HG03520 (cell line): ENCODE measurements around the gene SLC5A5.
"Not testable (repeated sequence)": the region's sequence is repeated elsewhere in the genome, so short reads cannot be mapped to it uniquely, and the experiment has no call there.

Experiments
- ATAC-seq: cut with Tn5 transposase; IDR thresholded peaks from one replicate; pipeline ENCODE4 v1.9.1; 2021; ENCODE audit warnings: mild to moderate bottlenecking, moderate library complexity; ENCODE audit not compliant: unreplicated experiment

Gene SLC5A5

DNA sequence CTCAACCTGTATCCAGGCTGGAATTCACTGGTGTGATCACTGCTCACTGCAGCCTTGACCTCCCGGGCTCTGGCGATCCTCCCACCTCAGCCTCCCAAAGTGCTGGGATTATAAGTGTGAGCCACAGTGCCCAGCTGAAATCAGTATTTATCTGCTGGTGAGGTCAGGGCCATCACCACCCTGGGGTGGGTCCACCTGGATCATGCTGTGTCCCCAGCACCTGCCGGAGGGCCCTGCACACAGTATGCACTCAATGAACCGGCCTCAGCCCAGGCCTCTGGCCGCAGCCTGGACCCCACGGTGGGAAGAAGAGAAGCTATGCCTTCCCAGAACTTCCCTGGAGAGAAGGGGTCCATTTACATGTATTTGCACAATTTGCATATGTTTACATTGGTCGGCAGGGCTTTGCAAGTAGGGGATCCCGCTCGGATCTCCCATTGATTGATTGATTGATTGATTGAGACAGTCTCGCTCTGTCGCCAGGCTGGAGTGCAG, 2.6 kb upstream of the SLC5A5 start:
- ATAC-seq = no peak

GRCh38 chr19:17871032-17871877, 490 bp upstream of the SLC5A5 start:
- ATAC-seq = no peak

DNA sequence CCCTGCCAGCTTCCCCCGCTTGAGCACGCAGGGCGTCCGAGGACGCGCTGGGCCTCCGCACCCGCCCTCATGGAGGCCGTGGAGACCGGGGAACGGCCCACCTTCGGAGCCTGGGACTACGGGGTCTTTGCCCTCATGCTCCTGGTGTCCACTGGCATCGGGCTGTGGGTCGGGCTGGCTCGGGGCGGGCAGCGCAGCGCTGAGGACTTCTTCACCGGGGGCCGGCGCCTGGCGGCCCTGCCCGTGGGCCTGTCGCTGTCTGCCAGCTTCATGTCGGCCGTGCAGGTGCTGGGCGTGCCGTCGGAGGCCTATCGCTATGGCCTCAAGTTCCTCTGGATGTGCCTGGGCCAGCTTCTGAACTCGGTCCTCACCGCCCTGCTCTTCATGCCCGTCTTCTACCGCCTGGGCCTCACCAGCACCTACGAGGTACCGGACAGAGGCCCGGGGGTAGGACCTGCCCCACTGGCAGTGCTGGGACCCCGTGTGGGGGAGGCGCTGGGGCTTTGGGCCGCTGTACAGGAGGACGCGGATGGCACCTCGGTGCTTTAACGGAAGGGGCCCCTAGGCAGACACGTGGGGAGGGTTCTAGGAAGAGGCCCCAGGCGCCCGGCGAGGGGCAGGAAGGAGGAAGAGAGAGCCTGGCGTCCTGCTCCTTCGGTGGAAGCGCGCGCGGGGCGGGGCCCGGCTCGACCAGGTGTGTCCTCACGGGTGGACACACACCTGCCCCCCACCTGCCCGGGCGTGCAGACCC, 681 bp downstream of the SLC5A5 start:
- ATAC-seq = no peak

GRCh38 chr19:17873786-17874757, 2.3 kb downstream of the SLC5A5 start:
- no peak for ATAC-seq

- no peak for ATAC-seq
Observed at GRCh38 chr19:17874758-17875135, 3.0 kb downstream of the SLC5A5 start.

GRCh38 chr19:17877696-17878095, 6.0 kb downstream of the SLC5A5 start:
- no peak for ATAC-seq

DNA sequence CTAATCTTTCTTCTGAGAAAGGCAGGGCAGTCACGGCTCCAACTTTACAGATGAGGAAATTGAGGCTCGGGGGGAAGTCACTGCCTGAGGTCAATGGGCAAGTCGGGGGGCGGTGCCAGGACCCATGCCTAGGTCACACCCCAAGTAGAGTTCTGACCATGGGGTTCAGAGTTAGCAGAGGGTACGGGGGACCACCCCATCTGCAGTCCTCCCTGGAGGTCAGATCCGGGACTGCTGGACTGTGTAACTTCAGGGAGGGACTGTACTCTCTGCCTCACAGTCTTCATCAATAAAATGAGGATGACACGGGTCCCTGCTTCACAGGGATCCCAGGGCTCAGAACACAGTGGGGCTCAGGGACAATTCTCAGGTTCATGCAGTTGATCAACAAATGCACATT, 7.7 kb downstream of the SLC5A5 start:
- ATAC-seq = no peak

DNA sequence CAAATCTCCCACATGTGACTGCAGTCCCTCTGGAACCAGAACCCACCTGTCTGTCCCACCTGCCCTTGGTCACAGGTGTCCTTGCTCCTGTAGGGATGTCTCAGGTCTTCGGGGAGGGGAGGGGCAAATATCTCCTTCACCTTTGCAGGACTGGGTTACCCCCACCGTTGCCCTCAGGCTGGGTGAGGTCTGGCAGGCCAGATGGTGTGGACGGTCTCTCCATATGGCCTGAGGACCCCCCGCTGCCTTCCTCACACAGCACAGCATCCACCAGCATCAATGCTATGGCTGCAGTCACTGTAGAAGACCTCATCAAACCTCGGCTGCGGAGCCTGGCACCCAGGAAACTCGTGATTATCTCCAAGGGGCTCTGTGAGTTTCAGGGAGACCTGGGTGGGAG, 10.0 kb downstream of the SLC5A5 start:
- ATAC-seq = no peak

DNA sequence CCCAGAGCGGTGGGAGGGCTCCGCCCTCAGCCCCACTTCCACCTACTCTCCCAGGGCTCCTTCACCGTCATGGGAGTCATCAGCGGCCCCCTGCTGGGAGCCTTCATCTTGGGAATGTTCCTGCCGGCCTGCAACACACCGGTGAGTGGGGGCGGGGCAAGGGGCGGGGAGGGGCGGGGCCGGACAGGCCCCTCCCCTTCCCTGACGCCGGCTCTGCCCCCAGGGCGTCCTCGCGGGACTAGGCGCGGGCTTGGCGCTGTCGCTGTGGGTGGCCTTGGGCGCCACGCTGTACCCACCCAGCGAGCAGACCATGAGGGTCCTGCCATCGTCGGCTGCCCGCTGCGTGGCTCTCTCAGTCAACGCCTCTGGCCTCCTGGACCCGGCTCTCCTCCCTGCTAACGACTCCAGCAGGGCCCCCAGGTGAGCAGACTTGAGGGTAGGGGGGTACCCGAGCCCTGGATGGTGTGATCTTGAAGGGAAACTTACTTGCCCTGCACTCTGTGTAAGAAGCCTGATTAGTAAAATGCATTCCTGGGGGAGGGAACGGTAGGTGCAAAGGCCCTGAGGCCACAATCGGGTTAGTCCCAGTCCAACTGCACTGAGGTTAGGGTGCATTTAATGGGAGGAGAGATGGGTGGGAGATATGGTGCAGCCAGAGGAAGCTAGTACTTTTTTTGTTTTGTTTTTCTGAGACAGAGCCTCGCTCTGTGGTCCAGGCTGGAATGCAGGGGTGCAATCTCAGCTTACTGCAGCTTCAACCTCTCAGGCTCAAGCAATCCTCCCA, 12.1 kb downstream of the SLC5A5 start:
- ATAC-seq = no peak

DNA sequence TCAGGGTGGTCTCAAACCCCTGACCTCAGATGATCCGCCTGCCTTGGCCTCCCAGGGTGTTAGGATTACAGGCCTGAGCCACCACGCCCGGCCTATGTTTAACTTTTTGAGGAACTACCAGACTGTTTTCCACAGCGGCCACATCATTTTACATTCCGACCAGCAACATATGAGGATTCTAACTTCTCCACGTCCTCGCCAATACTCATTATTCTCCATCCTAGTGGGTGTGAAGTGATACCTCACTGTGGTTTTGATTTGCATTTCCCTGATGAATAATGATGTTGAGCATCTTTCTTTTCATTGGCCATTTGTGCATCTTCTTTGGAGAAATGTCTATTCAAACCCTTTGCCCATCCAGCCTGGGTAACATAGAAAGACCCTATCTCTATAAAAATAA, 14.8 kb downstream of the SLC5A5 start:
- no peak for ATAC-seq

DNA sequence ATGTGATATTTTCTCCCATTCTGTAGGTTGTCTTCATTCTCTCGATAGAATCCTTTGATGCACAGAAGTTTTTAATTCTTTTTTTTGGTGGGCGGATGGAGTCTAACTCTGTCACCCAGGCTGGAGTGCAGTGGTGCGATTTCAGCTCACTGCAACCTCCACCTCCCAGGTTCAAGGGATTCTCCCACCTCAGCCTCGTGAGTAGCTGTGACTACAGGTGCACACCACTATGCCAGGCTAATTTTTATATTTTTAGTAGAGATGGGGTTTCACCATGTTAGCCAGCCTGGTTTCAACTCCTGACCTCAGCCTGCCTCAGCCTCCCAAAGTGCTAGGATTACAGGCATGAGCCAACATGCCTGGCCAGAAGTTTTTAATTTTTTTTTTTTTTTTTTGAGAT, 15.5 kb downstream of the SLC5A5 start:
- ATAC-seq = not testable (repeated sequence)

DNA sequence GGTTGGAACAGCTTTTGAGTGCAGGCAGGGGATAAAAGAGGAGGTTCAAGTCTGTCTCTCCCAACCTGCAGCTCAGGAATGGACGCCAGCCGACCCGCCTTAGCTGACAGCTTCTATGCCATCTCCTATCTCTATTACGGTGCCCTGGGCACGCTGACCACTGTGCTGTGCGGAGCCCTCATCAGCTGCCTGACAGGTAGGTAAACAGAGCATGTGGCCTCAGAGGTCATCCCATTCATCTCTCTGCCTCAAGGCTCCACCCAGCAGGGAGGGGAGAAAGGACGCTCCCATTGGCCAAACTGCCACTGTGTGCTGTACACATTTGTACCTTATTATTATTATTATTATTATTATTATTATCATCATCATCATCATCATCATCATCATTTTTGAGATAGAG, 16.5 kb downstream of the SLC5A5 start:
- ATAC-seq = no peak

- ATAC-seq = no peak
Observed at GRCh38 chr19:17889609-17890214, 18.0 kb downstream of the SLC5A5 start.

- ATAC-seq = no peak
Observed at GRCh38 chr19:17893766-17894165, 22.0 kb downstream of the SLC5A5 start.

GRCh38 chr19:17902701-17903100, 31.0 kb downstream of the SLC5A5 start:
- ATAC-seq = no peak

DNA sequence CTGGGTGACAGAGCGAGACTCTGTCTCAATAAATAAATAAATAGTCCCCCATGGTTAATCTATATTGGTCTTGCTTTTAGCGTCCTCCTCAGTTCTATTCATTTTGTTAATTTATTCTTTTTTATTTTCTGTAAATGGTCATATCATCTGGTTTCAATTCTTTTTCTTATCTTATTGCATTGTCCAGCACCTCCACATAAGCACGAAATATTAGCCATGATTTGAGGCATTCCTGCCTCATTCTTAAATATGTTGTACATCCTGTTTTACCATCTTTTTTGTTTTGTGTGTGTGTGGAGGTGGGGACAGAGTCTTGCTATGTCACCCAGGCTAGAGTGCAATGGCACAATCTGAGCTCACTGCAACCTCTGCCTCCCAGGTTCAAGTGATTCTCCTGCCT, 36.5 kb downstream of the SLC5A5 start:
- ATAC-seq = no peak

DNA sequence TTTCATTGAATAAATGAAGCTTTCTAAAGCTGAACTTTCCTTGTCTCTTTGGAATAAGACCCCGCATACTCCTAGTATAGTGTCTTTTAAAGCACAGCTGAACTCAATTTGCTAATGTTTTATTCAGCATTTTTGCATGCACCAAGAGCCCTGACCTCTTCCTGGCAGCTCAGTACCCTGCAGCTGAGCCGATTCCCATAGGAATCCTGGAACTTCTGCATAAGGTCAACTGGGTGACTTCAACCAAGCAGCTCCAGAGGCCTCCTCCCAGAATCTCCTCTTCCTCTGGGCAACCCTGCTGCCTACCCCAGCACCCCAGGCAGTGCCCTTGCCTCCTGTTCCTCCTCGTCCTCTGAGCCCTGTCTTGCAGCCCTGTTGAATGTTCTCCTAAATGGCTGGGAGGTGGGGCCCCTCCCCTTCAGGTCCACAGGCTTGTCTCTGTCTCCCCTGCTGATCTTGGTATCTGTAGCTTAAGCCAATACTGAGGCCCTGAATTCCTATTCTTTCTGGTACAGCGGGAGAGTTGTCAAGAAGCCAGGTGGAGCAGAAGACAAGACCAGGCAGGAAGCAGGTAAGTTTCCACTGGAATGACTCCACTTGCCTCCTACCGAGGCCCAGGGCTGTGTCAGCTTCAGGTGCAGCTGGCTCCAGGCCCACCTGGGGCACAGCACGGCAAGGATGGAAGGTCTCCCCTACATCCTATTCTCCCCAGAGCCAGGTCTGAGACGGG, 37.4 kb downstream of the SLC5A5 start:
- no peak for ATAC-seq

GRCh38 chr19:17910791-17911360, 39.1 kb downstream of the SLC5A5 start:
- no peak for ATAC-seq
